GM21390 (cell line): ENCODE results near the gene PRRG2.
A peak's percentile ranks its signal among the peaks of the same experiment; 100 is the strongest.

ENCODE experiments used
- ATAC-seq: cut with Tn5 transposase; IDR thresholded peaks from one replicate; pipeline ENCODE4 v1.9.1; 2021; ENCODE audit not compliant: unreplicated experiment

Gene PRRG2

GRCh38 chr19:49587227-49587626 lies 6.1 kb downstream of the PRRG2 start:
- no peak for ATAC-seq

GRCh38 chr19:49588365-49589122 lies 7.4 kb downstream of the PRRG2 start:
- ATAC-seq = no peak

- ATAC-seq = no peak
Measured at GRCh38 chr19:49589502-49589905, 8.4 kb downstream of the PRRG2 start.

GRCh38 chr19:49590071-49590970 lies 9.2 kb downstream of the PRRG2 start:
- ATAC-seq = peak; percentile 60

DNA sequence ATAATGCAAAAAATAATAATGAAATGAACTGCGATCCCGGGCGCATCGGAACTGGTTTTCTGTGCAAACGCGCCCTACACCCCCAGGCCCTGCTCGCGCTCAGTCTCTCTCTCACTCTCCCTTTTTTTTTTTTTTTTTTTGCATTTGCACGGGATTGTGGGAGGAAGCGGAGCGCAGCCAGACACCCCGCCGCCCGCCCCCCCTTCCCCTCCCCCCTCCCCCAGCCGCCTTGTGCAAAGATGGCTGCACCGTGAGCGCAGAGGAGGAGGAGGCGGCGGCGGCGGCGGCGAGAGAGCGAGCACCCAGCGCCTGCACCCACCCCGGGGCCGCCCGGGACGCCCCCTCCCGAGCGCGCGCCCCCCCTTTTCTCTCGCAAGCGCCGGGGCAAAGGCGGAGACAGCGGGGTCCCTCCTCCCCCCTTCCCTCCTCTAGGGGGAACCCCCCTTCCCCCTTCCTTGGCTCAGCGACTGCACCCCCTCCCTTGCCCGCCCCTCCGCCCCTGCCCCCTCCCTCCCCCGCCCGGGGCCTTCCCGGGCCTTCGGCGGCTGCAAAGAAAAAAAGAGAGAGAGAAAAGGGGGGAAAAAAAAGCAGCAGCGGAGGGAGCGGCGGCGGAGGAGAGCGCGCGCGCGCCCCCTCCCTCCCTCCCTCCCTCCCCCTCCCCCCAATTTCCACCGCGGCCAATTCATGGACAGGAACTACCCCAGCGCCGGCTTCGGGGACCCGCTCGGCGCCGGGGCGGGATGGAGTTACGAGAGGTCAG lies 10.0 kb downstream of the PRRG2 start, which contains the start of gene PRR12:
PRR12 (plus strand) TSS at position 212 of the 760 bp plus-strand sequence; CDS start at position 685, 473 bp downstream.
- no peak for ATAC-seq

DNA sequence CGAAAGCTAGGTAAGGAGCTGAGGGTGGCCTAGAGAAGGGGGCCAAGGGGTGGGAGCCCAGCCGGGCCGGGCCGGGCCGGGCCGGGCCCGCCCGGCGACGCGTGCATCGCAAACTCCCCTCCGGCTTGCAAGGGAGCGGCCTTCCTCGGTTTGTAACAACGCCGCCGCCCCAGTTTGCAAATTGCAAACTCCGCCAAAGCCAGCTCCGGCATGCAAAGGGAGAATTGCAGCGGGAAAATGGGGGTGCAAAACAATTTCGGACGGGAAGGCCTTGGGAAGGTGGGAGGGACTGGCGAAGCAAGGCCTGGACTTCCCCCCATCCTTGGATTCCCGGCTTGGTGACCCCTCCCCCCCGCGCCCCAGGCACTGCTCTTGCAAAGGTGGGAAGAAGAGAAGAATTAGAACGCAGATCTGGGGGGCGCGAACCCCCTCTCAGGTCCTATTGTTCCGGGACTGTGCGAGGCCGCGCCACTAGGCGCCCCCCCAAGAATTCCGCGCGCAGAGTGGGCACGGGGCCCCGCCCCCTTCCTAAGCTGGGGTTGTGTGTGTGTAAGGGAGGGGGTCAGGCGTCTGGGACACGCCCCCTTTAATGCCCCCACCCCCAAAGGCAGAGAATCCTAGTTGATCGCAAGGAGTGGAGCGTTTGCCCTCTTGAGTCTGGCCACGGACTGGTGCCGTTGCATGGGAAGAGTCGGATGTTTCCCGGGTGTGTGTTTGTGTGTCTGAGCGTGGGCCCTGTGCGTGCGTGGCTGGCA lies 10.8 kb downstream of the PRRG2 start:
- ATAC-seq = no peak

DNA sequence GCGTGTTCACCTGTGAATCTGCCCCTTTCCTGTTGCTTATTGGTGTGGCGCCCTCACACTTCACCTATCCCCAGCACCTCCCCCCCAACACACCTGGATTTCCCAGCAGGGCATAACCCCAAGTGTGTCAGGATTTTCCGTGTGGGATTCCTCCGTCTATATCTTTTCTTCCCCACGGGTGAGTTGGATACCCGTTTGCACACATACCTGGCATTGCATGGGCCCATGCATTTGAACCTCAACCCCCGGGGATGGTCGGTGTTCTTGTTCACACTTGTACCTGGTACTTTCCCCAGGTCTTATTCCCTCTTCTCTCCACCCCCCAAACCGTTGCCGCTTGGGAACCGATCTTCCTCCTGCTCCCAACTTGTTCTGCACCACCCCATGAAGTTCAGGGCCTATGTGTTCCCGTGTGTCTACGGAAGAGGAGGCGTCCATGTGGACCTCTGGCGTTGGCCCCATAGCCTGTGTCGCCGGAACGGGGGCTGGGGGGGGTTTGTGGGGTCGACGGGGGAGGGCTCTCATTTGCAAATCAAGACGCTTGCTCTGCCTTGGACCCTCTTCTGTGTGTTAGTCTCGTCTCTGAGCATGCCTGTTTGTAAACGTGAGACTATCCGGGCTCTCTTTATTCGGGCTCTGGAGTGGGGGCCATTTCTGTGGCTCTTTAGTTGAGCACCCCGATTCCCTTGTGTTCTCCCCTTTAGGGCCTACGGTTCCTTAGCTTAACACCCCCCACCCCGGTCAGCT lies 11.5 kb downstream of the PRRG2 start:
- no peak for ATAC-seq

- peak; percentile 44 for ATAC-seq
Measured at GRCh38 chr19:49593233-49594113, 12.4 kb downstream of the PRRG2 start.

- no peak for ATAC-seq
Measured at GRCh38 chr19:49594157-49594992, 13.3 kb downstream of the PRRG2 start.

DNA sequence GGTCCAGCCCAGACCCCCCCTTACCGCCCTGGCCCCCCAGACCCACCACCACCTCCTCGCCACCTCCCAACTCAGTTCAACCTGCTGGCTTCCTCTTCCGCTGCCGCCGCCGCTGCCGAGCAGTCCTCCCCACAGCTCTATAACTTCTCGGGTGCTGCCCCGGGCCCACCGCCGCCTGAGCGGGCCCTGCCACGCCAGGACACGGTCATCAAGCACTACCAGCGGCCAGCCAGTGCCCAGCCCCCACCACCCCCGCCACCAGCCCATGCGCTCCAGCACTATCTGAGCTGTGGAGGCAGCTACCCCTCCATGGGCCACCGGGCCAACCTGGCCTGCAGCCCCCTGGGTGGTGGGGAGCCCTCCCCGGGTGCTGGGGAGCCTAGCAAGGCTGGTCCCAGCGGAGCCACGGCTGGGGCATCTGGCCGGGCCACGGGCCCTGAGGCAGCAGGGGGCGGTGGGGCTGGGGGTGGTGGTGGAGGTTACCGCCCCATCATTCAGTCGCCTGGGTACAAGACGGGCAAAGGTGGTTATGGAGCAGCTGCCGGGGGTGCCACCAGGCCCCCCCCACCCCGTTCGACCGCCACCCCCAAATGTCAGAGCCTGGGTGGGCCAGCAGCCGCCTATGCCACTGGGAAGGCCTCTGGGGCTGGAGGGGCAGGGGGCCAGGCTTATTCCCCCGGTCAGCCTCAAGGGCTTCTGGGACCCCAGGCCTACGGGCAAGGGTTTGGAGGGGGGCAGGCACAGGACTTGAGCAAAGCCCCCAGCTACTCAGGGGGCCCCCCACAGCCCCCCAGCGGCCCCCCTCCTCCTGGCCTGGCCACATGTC lies 14.1 kb downstream of the PRRG2 start:
- ATAC-seq = no peak

DNA sequence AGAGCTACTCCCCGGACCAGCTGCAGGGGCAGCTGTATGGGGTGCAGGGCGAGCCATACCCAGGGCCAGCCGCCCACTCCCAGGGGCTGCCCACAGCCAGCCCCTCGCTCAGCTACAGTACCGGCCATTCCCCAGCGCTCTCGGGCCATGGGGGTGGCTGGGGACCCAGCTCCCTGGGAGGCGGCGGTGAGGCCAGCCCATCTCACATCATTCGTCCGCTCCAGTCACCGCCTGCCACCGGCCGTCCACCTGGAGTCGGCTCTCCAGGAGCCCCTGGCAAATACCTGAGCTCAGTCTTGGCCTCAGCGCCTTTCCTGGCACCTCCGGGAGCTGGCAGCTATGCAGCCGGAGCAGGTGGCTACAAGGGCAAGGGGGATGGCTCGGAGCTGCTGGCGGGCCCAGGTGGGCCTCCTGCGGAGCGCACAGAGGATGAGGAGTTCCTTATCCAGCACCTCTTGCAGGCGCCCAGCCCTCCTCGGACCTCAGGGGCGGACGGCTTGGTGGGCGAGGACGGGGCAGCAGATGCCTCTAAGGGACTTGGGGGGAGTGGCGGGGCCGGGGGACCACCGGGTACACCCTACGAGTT lies 14.8 kb downstream of the PRRG2 start:
- ATAC-seq = no peak

GRCh38 chr19:49596407-49596806 lies 15.3 kb downstream of the PRRG2 start:
- ATAC-seq = no peak

DNA sequence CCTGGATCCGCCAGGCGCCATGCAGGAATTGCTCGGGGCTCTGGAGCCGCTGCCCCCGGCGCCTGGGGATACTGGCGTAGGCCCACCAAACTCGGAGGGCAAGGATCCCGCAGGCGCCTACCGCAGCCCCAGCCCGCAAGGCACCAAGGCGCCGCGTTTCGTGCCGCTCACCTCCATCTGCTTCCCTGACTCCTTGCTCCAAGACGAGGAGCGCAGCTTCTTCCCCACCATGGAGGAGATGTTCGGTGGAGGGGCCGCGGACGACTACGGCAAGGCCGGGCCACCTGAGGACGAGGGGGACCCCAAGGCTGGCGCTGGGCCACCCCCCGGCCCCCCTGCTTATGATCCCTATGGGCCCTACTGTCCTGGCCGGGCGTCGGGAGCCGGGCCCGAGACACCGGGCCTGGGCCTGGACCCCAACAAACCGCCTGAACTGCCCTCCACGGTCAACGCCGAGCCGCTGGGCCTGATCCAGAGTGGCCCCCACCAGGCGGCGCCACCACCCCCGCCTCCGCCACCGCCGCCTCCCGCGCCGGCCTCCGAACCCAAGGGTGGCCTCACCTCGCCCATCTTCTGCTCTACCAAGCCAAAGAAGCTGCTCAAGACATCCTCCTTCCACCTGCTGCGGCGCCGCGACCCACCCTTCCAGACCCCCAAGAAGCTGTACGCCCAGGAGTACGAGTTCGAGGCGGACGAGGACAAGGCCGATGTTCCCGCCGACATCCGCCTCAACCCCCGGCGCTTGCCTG lies 16.0 kb downstream of the PRRG2 start:
- ATAC-seq = no peak

- no peak for ATAC-seq
Measured at GRCh38 chr19:49597703-49597974, 16.5 kb downstream of the PRRG2 start.

DNA sequence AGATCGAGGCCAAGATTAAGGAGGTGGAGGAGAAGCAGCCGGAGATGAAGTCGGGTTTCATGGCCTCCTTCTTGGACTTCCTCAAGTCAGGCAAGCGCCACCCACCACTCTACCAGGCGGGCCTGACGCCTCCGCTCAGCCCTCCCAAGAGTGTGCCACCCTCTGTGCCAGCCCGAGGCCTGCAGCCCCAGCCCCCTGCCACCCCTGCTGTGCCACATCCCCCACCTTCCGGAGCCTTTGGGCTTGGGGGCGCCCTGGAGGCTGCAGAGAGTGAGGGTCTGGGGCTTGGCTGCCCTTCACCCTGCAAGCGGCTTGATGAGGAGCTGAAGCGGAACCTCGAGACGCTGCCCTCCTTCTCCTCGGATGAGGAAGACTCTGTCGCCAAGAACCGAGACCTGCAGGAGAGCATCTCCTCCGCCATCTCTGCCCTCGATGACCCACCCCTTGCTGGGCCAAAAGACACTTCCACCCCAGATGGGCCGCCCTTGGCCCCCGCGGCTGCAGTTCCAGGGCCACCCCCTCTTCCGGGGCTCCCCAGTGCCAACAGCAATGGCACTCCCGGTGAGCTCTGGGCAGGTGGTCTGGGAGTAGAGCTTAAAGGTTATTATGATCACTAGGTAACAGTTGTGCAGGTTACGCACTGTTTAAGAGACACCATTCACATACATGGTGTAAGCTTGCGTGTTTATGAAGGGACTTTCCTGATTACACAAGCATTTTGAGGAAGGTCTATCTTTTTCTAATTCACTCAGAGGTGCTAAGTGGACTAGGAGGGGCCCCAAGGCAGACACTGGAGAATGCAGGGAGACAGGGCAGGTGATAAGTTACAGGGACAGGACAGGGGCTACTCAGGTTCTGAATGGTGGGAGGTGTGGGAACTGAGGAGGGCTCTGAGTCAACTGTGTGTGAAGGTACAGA lies 18.5 kb downstream of the PRRG2 start:
- ATAC-seq = no peak
